Activated naive CD8-positive, alpha-beta T cell treated with anti-CD3 and anti-CD28 coated beads for 36 hours (primary cell): ENCODE measurements around the gene DMRT1. TPM values are rescaled to one million over a fixed set of nuclear protein-coding genes. Genes with fewer than 3 reads are reported as not detected.

ENCODE experiments used
- DNase-seq: peaks from one replicate; pipeline ENCODE4 v3.0.0; 2021
- H3K27ac Mint-ChIP-seq: one replicate; pipeline ENCODE4 v1.8.0; 2022; ENCODE audit warnings: mild to moderate bottlenecking, moderate library complexity, mixed read lengths
- H3K27me3 Mint-ChIP-seq: one replicate; pipeline ENCODE4 v1.8.0; 2022; ENCODE audit warnings: mild to moderate bottlenecking, mixed read lengths
- H3K36me3 Mint-ChIP-seq: one replicate; pipeline ENCODE4 v1.8.0; 2021; ENCODE audit warnings: mild to moderate bottlenecking, mixed read lengths
- H3K4me1 Mint-ChIP-seq: one replicate; pipeline ENCODE4 v1.8.0; 2021; ENCODE audit warnings: mixed read lengths
- H3K4me3 Mint-ChIP-seq: one replicate; pipeline ENCODE4 v1.8.0; 2022; ENCODE audit warnings: mild to moderate bottlenecking, moderate library complexity, mixed read lengths
- H3K9me3 Mint-ChIP-seq: one replicate; pipeline ENCODE4 v1.8.0; 2022; ENCODE audit warnings: mixed read lengths
- total RNA-seq, 2 experiments: library from RNA; stranded (reverse); gene quantifications; one replicate each; pipeline ENCODE4 v1.2.3, GENCODE V29; 2021

Gene DMRT1
- total RNA-seq, 2 experiments from 2014 or later: not detected

GRCh38 chr9:967903-968641 is 126.6 kb downstream of the DMRT1 start:
- DNase-seq: no peak
- H3K27me3 Mint-ChIP-seq: peaks cover 89% of the 10 kb centered on the region
- no peak overlapping the region for H3K4me3 Mint-ChIP-seq
- H3K36me3 Mint-ChIP-seq: peaks cover 2% of the 10 kb centered on the region
- H3K9me3 Mint-ChIP-seq: no peaks in the 10 kb centered on the region
- H3K27ac Mint-ChIP-seq: no peak overlapping the region
- H3K4me1 Mint-ChIP-seq: peaks cover 12% of the 10 kb centered on the region

GRCh38 chr9:969310-970150 is 128.0 kb downstream of the DMRT1 start:
- Mint-ChIP-seq H3K9me3 (no peaks in the 10 kb centered on the region), H3K27me3 (peaks cover 95% of the 10 kb centered on the region), H3K27ac (no peak overlapping the region), H3K36me3 (peaks cover 2% of the 10 kb centered on the region), H3K4me1 (peaks cover 18% of the 10 kb centered on the region), H3K4me3 (no peak overlapping the region)
- no peak for DNase-seq

GRCh38 chr9:970151-970996 is 128.9 kb downstream of the DMRT1 start:
- peaks cover 21% of the 10 kb centered on the region for H3K4me1 Mint-ChIP-seq
- peaks cover 95% of the 10 kb centered on the region for H3K27me3 Mint-ChIP-seq
- H3K36me3 Mint-ChIP-seq: peaks cover 2% of the 10 kb centered on the region
- no peaks in the 10 kb centered on the region for H3K9me3 Mint-ChIP-seq
- no peak overlapping the region for H3K27ac Mint-ChIP-seq
- no peak overlapping the region for H3K4me3 Mint-ChIP-seq
- no peak for DNase-seq

GRCh38 chr9:971901-972500 is 130.5 kb downstream of the DMRT1 start:
- peak overlapping the region; percentile 42 for H3K4me3 Mint-ChIP-seq
- H3K27me3 Mint-ChIP-seq: peaks cover 92% of the 10 kb centered on the region
- H3K4me1 Mint-ChIP-seq: peaks cover 21% of the 10 kb centered on the region
- no peak overlapping the region for H3K27ac Mint-ChIP-seq
- no peaks in the 10 kb centered on the region for H3K9me3 Mint-ChIP-seq
- DNase-seq: no peak
- H3K36me3 Mint-ChIP-seq: peaks cover 2% of the 10 kb centered on the region

- Mint-ChIP-seq H3K27me3 (peaks cover 90% of the 10 kb centered on the region), H3K4me3 (peak overlapping the region; percentile 42), H3K27ac (no peak overlapping the region), H3K36me3 (peaks cover 2% of the 10 kb centered on the region), H3K4me1 (peaks cover 21% of the 10 kb centered on the region), H3K9me3 (no peaks in the 10 kb centered on the region)
- no peak for DNase-seq
Measured at GRCh38 chr9:972501-973294, 131.2 kb downstream of the DMRT1 start.

- Mint-ChIP-seq H3K36me3 (peaks cover 2% of the 10 kb centered on the region), H3K27me3 (peaks cover 90% of the 10 kb centered on the region), H3K4me3 (no peak overlapping the region), H3K27ac (no peak overlapping the region), H3K9me3 (no peaks in the 10 kb centered on the region), H3K4me1 (peaks cover 17% of the 10 kb centered on the region)
- no peak for DNase-seq
Measured at GRCh38 chr9:973295-973834, 131.9 kb downstream of the DMRT1 start.

GRCh38 chr9:974031-974995 is 132.8 kb downstream of the DMRT1 start:
- DNase-seq: no peak
- no peaks in the 10 kb centered on the region for H3K9me3 Mint-ChIP-seq
- H3K4me3 Mint-ChIP-seq: no peak overlapping the region
- peaks cover 13% of the 10 kb centered on the region for H3K4me1 Mint-ChIP-seq
- peaks cover 2% of the 10 kb centered on the region for H3K36me3 Mint-ChIP-seq
- H3K27me3 Mint-ChIP-seq: peaks cover 90% of the 10 kb centered on the region
- H3K27ac Mint-ChIP-seq: no peak overlapping the region

GRCh38 chr9:974996-975739 is 133.7 kb downstream of the DMRT1 start:
- peaks cover 90% of the 10 kb centered on the region for H3K27me3 Mint-ChIP-seq
- H3K4me1 Mint-ChIP-seq: peaks cover 12% of the 10 kb centered on the region
- peaks cover 2% of the 10 kb centered on the region for H3K36me3 Mint-ChIP-seq
- no peak for DNase-seq
- H3K9me3 Mint-ChIP-seq: no peaks in the 10 kb centered on the region
- H3K4me3 Mint-ChIP-seq: no peak overlapping the region
- H3K27ac Mint-ChIP-seq: no peak overlapping the region

GRCh38 chr9:975740-976257 is 134.3 kb downstream of the DMRT1 start:
- Mint-ChIP-seq H3K27ac (no peak overlapping the region), H3K9me3 (no peaks in the 10 kb centered on the region), H3K4me1 (peaks cover 12% of the 10 kb centered on the region), H3K36me3 (no peaks in the 10 kb centered on the region), H3K4me3 (no peak overlapping the region), H3K27me3 (peaks cover 89% of the 10 kb centered on the region)
- no peak for DNase-seq

- no peak within 1 kb of the TSS for H3K27ac Mint-ChIP-seq
- H3K4me3 Mint-ChIP-seq: no peak within 1 kb of the TSS
- no peaks in the 10 kb centered on the region for H3K36me3 Mint-ChIP-seq
- H3K27me3 Mint-ChIP-seq: peaks cover 89% of the 10 kb centered on the region
- DNase-seq: no peak
- H3K9me3 Mint-ChIP-seq: no peaks in the 10 kb centered on the region
- peaks cover 12% of the 10 kb centered on the region for H3K4me1 Mint-ChIP-seq
Measured at GRCh38 chr9:976258-976942, 134.9 kb downstream of the DMRT1 start, which contains the start of gene DMRT3. TSS of gene DMRT3 (plus strand) at chr9:976655. CDS start at chr9:977002, 347 bp downstream.

GRCh38 chr9:976943-977837 is 135.7 kb downstream of the DMRT1 start:
- peaks cover 91% of the 10 kb centered on the region for H3K27me3 Mint-ChIP-seq
- no peak for DNase-seq
- H3K9me3 Mint-ChIP-seq: no peaks in the 10 kb centered on the region
- H3K4me1 Mint-ChIP-seq: peaks cover 12% of the 10 kb centered on the region
- H3K4me3 Mint-ChIP-seq: no peak overlapping the region
- H3K27ac Mint-ChIP-seq: no peak overlapping the region
- no peaks in the 10 kb centered on the region for H3K36me3 Mint-ChIP-seq
